Raji (cell line): Measurements from ENCODE around the gene CLOCK.

Source experiments
- POLR2A ChIP-seq: IDR thresholded peaks from 2 replicates; pipeline ENCODE4 v1.6.1; 2011; ENCODE audit warnings: low read depth, low read length, control low read depth; ENCODE audit not compliant: insufficient read depth

Gene CLOCK

DNA sequence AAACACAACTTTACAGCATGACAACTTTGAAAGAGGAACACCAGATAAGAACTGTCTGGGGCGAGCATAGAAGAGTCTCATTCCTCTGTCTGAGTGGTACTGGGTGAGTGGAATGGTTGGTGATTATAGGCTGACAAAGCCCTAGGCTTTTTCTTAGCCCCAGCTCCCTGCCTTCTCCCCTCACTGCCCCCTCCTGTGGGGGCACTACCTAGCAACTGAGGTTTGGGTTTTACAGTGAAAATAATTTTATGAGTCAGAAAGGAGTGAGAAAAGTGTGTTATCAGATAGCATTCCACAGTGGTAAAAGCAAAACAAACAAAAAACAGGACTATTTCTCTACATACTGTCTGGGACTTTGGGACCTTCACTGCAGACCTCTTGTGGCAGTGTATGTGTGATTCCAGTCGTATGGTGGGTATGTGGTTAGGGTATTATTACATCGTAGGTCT lies 161.5 kb downstream of the CLOCK start:
- TF ChIP-seq POLR2A: no peak

DNA sequence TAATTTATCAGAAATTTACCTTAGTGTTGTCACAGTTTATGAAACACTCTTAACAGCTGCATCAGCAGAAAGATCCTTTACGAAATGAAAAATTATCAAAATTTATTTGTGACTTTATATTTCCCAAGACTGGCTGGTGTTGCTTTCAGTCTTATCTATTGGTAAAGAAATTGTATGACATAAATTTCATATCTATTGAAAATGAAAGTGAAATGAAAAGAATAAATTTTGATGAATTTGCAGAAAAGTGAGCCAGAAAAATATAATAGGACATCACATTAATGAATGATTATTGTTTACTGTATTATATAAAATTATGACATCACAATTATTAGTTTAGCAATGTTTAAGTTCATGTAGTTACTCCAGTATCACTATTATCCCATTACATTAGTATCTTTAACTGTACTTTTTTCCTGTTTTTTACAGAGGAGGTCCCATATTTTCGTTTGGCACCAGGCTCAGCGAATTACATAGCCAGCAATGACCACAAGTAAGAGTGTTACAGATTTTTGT lies 164.2 kb downstream of the CLOCK start:
- TF ChIP-seq POLR2A: no peak

DNA sequence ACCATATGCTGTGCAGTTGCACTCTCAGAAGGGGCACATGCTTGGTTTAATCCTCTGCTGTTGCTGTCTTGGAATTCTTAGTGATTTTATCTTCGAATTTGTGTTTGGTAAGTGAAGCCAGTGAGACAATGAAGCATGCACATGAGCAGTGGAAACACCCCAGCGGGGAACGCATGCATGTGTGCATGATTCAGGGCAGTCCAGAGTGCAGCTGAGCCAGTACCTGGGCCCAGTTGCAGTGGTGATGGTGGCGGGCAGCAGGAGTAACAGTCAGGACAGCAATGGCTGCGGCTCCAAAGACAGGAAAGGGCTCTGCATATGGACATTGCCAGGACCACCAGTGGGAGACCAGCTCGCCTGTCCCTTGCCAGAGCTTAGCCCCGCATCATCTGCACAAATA lies 165.2 kb downstream of the CLOCK start:
- no peak for TF ChIP-seq POLR2A

GRCh38 chr4:55380576-55380975 lies 166.1 kb downstream of the CLOCK start:
- TF ChIP-seq POLR2A: no peak

GRCh38 chr4:55378617-55379467 lies 167.9 kb downstream of the CLOCK start:
- no peak for TF ChIP-seq POLR2A
